ENCODE measurements around the gene UGT1A8.

Gene UGT1A8

DNA sequence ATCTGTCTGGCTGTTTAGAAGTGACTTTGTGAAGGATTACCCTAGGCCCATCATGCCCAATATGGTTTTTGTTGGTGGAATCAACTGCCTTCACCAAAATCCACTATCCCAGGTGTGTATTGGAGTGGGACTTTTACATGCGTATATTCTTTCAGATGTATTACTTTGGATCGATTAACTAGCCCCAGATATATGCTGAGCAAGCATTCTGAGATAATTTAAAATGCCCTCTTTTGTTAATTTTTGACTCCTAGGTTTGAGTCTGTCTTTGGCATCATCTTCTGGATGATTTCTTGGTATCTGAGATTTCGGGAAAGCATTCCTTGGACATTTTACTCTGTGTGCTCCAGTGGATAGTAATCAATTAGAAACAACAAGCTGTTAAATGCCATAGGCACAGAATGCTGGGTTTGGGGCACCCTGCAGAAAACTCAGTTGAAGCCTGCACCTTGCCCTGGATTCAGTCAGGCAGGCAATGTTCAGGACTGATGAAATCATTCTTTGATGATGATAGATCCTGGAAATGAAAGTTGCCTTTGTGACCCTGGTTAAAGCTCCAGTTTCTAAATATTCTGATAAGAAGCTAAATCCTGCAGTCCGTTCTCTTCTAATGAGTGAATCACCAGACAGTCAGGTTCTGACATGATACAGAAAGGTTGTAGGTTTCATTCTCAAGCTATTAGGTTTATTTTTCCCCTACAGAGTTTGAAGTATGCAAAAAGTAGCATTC, 143.8 kb downstream of the UGT1A8 start:
- no peaks in the 10 kb centered on the region for H3K36me3 ChIP-seq (ENCODE audit: insufficient read depth, low read length)
- H3K4me1 ChIP-seq (ENCODE audit: control insufficient read depth, insufficient read depth, low read length, unreplicated experiment): peaks cover 14% of the 10 kb centered on the region
- no peaks in the 10 kb centered on the region for H3K27me3 ChIP-seq (ENCODE audit: insufficient read depth, low read length)
- H2AFZ ChIP-seq (ENCODE audit: low read length, unreplicated experiment): no peak overlapping the region
- no peaks in the 10 kb centered on the region for H3K79me2 ChIP-seq (ENCODE audit: control insufficient read depth, insufficient read depth, low read length, unreplicated experiment)
- no peak overlapping the region for H3K4me3 ChIP-seq (ENCODE audit: low read depth, low read length)
- H3K27ac ChIP-seq (ENCODE audit: low read depth, low read length): no peak overlapping the region

- peaks cover 14% of the 10 kb centered on the region for H3K4me1 ChIP-seq (ENCODE audit: control insufficient read depth, insufficient read depth, low read length, unreplicated experiment)
- H3K27ac ChIP-seq (ENCODE audit: low read depth, low read length): peak overlapping the region; percentile 29
- H2AFZ ChIP-seq (ENCODE audit: low read length, unreplicated experiment): peak overlapping the region; percentile 91
- no peak overlapping the region for H3K4me3 ChIP-seq (ENCODE audit: low read depth, low read length)
- no peaks in the 10 kb centered on the region for H3K27me3 ChIP-seq (ENCODE audit: insufficient read depth, low read length)
- no peaks in the 10 kb centered on the region for H3K36me3 ChIP-seq (ENCODE audit: insufficient read depth, low read length)
- no peaks in the 10 kb centered on the region for H3K79me2 ChIP-seq (ENCODE audit: control insufficient read depth, insufficient read depth, low read length, unreplicated experiment)
These were observed 146.8 kb downstream of the UGT1A8 start for GRCh38 chr2:233764264-233764663.

DNA sequence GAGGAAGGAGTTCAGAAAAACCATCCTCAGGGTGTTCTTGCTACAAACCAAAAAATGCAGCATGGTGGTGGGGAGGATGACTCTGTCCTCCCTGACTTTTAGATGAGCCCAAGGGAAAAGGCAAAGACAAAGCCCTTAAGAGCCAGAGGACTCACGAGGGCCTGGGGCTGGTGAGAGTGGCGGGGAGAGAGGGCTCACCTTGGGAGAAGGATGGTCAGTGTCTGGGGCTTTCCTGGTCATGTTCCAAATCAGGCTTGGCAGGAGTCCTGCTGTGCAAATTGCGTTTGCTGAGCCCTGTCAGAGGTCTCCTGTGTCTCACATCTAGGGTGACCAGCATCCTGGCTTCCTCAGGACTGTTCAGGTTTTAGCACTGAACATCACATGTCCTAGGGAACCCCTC, 147.3 kb downstream of the UGT1A8 start:
- no peak overlapping the region for H3K4me3 ChIP-seq (ENCODE audit: low read depth, low read length)
- no peaks in the 10 kb centered on the region for H3K79me2 ChIP-seq (ENCODE audit: control insufficient read depth, insufficient read depth, low read length, unreplicated experiment)
- no peaks in the 10 kb centered on the region for H3K36me3 ChIP-seq (ENCODE audit: insufficient read depth, low read length)
- H3K27me3 ChIP-seq (ENCODE audit: insufficient read depth, low read length): no peaks in the 10 kb centered on the region
- H3K4me1 ChIP-seq (ENCODE audit: control insufficient read depth, insufficient read depth, low read length, unreplicated experiment): peaks cover 14% of the 10 kb centered on the region
- peak overlapping the region; percentile 29 for H3K27ac ChIP-seq (ENCODE audit: low read depth, low read length)
- peak overlapping the region; percentile 91 for H2AFZ ChIP-seq (ENCODE audit: low read length, unreplicated experiment)

DNA sequence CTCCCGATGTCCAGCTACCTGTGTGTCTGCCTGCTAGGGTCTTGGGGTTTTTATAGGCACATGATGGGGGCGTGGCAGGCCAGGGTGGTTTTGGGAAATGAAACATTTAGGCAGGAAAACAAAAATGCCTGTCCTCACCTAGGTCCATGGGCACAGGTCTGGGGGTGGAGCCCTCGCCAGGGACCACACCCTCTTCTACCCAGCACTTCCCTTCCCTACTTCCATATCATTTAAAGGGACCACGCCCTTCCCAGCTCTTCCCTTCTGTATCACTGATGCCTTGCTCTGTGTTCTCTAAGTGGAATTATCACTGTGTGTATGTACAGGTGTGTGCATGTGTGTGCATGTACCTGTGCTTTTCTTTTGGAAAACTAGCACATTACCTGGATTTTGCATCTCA, 149.0 kb downstream of the UGT1A8 start:
- no peaks in the 10 kb centered on the region for H3K36me3 ChIP-seq (ENCODE audit: insufficient read depth, low read length)
- H3K27ac ChIP-seq (ENCODE audit: low read depth, low read length): no peak overlapping the region
- H3K27me3 ChIP-seq (ENCODE audit: insufficient read depth, low read length): no peaks in the 10 kb centered on the region
- no peak overlapping the region for H2AFZ ChIP-seq (ENCODE audit: low read length, unreplicated experiment)
- no peaks in the 10 kb centered on the region for H3K79me2 ChIP-seq (ENCODE audit: control insufficient read depth, insufficient read depth, low read length, unreplicated experiment)
- H3K4me1 ChIP-seq (ENCODE audit: control insufficient read depth, insufficient read depth, low read length, unreplicated experiment): peaks cover 14% of the 10 kb centered on the region
- H3K4me3 ChIP-seq (ENCODE audit: low read depth, low read length): no peak overlapping the region

DNA sequence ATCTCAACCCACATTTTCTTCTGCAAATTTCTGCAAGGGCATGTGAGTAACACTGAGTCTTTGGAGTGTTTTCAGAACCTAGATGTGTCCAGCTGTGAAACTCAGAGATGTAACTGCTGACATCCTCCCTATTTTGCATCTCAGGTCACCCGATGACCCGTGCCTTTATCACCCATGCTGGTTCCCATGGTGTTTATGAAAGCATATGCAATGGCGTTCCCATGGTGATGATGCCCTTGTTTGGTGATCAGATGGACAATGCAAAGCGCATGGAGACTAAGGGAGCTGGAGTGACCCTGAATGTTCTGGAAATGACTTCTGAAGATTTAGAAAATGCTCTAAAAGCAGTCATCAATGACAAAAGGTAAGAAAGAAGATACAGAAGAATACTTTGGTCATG, 150.6 kb downstream of the UGT1A8 start:
- no peak overlapping the region for H3K27ac ChIP-seq (ENCODE audit: low read depth, low read length)
- no peaks in the 10 kb centered on the region for H3K27me3 ChIP-seq (ENCODE audit: insufficient read depth, low read length)
- H3K4me3 ChIP-seq (ENCODE audit: low read depth, low read length): no peak overlapping the region
- no peak overlapping the region for H2AFZ ChIP-seq (ENCODE audit: low read length, unreplicated experiment)
- peaks cover 14% of the 10 kb centered on the region for H3K4me1 ChIP-seq (ENCODE audit: control insufficient read depth, insufficient read depth, low read length, unreplicated experiment)
- H3K36me3 ChIP-seq (ENCODE audit: insufficient read depth, low read length): no peaks in the 10 kb centered on the region
- H3K79me2 ChIP-seq (ENCODE audit: control insufficient read depth, insufficient read depth, low read length, unreplicated experiment): no peaks in the 10 kb centered on the region

DNA sequence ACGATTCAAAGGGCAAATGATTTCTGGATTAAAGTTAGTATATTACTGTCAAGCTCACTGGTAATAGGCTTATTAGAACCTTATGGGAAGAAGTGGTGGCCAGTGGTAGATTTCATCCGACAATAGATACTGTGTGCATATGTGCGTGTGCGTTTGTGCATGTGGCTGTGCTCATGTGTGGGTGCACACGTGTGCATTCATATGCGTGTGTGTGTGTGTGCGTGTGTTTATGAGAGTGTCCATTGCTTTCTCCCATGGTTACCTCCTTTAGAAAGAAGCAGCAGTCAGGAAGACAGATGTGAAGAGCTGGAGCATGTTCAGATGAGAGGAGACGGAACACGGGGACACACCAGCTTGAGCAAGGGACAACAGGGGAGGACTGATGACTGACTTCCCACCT, 151.8 kb downstream of the UGT1A8 start:
- no peaks in the 10 kb centered on the region for H3K36me3 ChIP-seq (ENCODE audit: insufficient read depth, low read length)
- no peak overlapping the region for H2AFZ ChIP-seq (ENCODE audit: low read length, unreplicated experiment)
- H3K27me3 ChIP-seq (ENCODE audit: insufficient read depth, low read length): no peaks in the 10 kb centered on the region
- no peak overlapping the region for H3K4me3 ChIP-seq (ENCODE audit: low read depth, low read length)
- no peaks in the 10 kb centered on the region for H3K79me2 ChIP-seq (ENCODE audit: control insufficient read depth, insufficient read depth, low read length, unreplicated experiment)
- H3K4me1 ChIP-seq (ENCODE audit: control insufficient read depth, insufficient read depth, low read length, unreplicated experiment): peaks cover 7% of the 10 kb centered on the region
- no peak overlapping the region for H3K27ac ChIP-seq (ENCODE audit: low read depth, low read length)

DNA sequence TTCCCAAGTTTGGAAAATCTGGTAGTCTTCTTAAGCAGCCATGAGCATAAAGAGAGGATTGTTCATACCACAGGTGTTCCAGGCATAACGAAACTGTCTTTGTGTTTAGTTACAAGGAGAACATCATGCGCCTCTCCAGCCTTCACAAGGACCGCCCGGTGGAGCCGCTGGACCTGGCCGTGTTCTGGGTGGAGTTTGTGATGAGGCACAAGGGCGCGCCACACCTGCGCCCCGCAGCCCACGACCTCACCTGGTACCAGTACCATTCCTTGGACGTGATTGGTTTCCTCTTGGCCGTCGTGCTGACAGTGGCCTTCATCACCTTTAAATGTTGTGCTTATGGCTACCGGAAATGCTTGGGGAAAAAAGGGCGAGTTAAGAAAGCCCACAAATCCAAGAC, 154.7 kb downstream of the UGT1A8 start:
- no peak overlapping the region for H2AFZ ChIP-seq (ENCODE audit: low read length, unreplicated experiment)
- no peak overlapping the region for H3K27ac ChIP-seq (ENCODE audit: low read depth, low read length)
- H3K79me2 ChIP-seq (ENCODE audit: control insufficient read depth, insufficient read depth, low read length, unreplicated experiment): no peaks in the 10 kb centered on the region
- H3K4me1 ChIP-seq (ENCODE audit: control insufficient read depth, insufficient read depth, low read length, unreplicated experiment): no peaks in the 10 kb centered on the region
- H3K36me3 ChIP-seq (ENCODE audit: insufficient read depth, low read length): no peaks in the 10 kb centered on the region
- H3K27me3 ChIP-seq (ENCODE audit: insufficient read depth, low read length): no peaks in the 10 kb centered on the region
- H3K4me3 ChIP-seq (ENCODE audit: low read depth, low read length): no peak overlapping the region

DNA sequence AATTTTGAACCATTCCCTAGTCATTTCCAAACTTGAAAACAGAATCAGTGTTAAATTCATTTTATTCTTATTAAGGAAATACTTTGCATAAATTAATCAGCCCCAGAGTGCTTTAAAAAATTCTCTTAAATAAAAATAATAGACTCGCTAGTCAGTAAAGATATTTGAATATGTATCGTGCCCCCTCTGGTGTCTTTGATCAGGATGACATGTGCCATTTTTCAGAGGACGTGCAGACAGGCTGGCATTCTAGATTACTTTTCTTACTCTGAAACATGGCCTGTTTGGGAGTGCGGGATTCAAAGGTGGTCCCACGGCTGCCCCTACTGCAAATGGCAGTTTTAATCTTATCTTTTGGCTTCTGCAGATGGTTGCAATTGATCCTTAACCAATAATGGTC, 155.2 kb downstream of the UGT1A8 start:
- H3K36me3 ChIP-seq (ENCODE audit: insufficient read depth, low read length): no peaks in the 10 kb centered on the region
- H3K27me3 ChIP-seq (ENCODE audit: insufficient read depth, low read length): no peaks in the 10 kb centered on the region
- no peaks in the 10 kb centered on the region for H3K79me2 ChIP-seq (ENCODE audit: control insufficient read depth, insufficient read depth, low read length, unreplicated experiment)
- H3K27ac ChIP-seq (ENCODE audit: low read depth, low read length): no peak overlapping the region
- H3K4me3 ChIP-seq (ENCODE audit: low read depth, low read length): no peak overlapping the region
- H2AFZ ChIP-seq (ENCODE audit: low read length, unreplicated experiment): no peak overlapping the region
- no peaks in the 10 kb centered on the region for H3K4me1 ChIP-seq (ENCODE audit: control insufficient read depth, insufficient read depth, low read length, unreplicated experiment)

DNA sequence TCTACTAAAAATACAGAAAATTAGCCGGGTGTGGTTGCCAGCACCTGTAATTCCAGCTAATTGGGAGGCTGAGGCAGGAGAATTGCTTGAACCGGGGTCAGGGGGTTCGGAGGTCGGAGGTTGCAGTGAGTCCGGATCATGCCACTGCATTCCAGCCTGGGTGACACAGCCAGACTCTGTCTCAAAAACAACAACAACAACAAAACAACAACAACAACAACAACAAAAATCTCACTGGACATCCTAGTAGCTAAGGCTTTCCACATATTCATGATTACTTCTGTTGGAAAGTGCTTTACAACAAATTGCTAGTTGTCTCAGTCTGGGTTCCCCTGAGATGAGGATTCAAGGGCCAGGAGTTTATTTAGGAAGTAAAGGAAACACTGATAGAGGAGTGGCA, 156.4 kb downstream of the UGT1A8 start:
- H3K27me3 ChIP-seq (ENCODE audit: insufficient read depth, low read length): 0 out of 2 replicates have a peak, but pooled peaks cover 4% of the 10 kb centered on the region
- no peak overlapping the region for H3K27ac ChIP-seq (ENCODE audit: low read depth, low read length)
- no peak overlapping the region for H2AFZ ChIP-seq (ENCODE audit: low read length, unreplicated experiment)
- H3K36me3 ChIP-seq (ENCODE audit: insufficient read depth, low read length): no peaks in the 10 kb centered on the region
- no peak overlapping the region for H3K4me3 ChIP-seq (ENCODE audit: low read depth, low read length)
- no peaks in the 10 kb centered on the region for H3K79me2 ChIP-seq (ENCODE audit: control insufficient read depth, insufficient read depth, low read length, unreplicated experiment)
- no peaks in the 10 kb centered on the region for H3K4me1 ChIP-seq (ENCODE audit: control insufficient read depth, insufficient read depth, low read length, unreplicated experiment)

- H3K27ac ChIP-seq (ENCODE audit: low read depth, low read length): no peak overlapping the region
- no peaks in the 10 kb centered on the region for H3K79me2 ChIP-seq (ENCODE audit: control insufficient read depth, insufficient read depth, low read length, unreplicated experiment)
- H3K27me3 ChIP-seq (ENCODE audit: insufficient read depth, low read length): 0 out of 2 replicates have a peak, but pooled peaks cover 4% of the 10 kb centered on the region
- no peaks in the 10 kb centered on the region for H3K36me3 ChIP-seq (ENCODE audit: insufficient read depth, low read length)
- H2AFZ ChIP-seq (ENCODE audit: low read length, unreplicated experiment): no peak overlapping the region
- H3K4me1 ChIP-seq (ENCODE audit: control insufficient read depth, insufficient read depth, low read length, unreplicated experiment): no peaks in the 10 kb centered on the region
- H3K4me3 ChIP-seq (ENCODE audit: low read depth, low read length): no peak overlapping the region
These were observed 158.0 kb downstream of the UGT1A8 start for GRCh38 chr2:233775414-233775813.

- no peaks in the 10 kb centered on the region for H3K36me3 ChIP-seq (ENCODE audit: insufficient read depth, low read length)
- H3K4me3 ChIP-seq (ENCODE audit: low read depth, low read length): no peak within 1 kb of the TSS
- no peak within 1 kb of the TSS for H2AFZ ChIP-seq (ENCODE audit: low read length, unreplicated experiment)
- peaks cover 20% of the 10 kb centered on the region; the same call in 1 of the 2 replicates for H3K27me3 ChIP-seq (ENCODE audit: insufficient read depth, low read length)
- H3K27ac ChIP-seq (ENCODE audit: low read depth, low read length): no peak within 1 kb of the TSS
- no peaks in the 10 kb centered on the region for H3K4me1 ChIP-seq (ENCODE audit: control insufficient read depth, insufficient read depth, low read length, unreplicated experiment)
- no peaks in the 10 kb centered on the region for H3K79me2 ChIP-seq (ENCODE audit: control insufficient read depth, insufficient read depth, low read length, unreplicated experiment)
These were observed 160.6 kb downstream of the UGT1A8 start, which contains the start of gene MROH2A for GRCh38 chr2:233778030-233778429. TSS of gene MROH2A (plus strand) at chr2:233778330. CDS start at chr2:233779359, 1,029 bp downstream.

Data from ACC112 (cell line).